Ascending aorta (tissue), 2 donors: ENCODE results near the gene SEMA4C. TPM values are rescaled to one million over a fixed set of nuclear protein-coding genes. Genes with fewer than 3 reads are reported as not detected.

Experiments used
- DNase-seq, 2 donors: peaks; one replicate each; pipeline ENCODE4 v3.0.0-alpha.2; 2019; ENCODE audit warnings: low spot score in 2 of 2
- H3K27ac ChIP-seq, 2 donors: fragments of 200-600 bp; sonication (generic); one replicate each; pipeline ENCODE4 v1.5.1; 2016 to 2017; ENCODE audit warnings: mild to moderate bottlenecking in 1 of 2
- H3K27me3 ChIP-seq: fragments of 200-600 bp; sonication (generic); one replicate; pipeline ENCODE4 v1.5.1; 2017
- H3K36me3 ChIP-seq, 2 donors: fragments of 200-600 bp; sonication (generic); one replicate each; pipeline ENCODE4 v1.5.1; 2016
- H3K4me1 ChIP-seq, 2 donors: fragments of 200-600 bp; sonication (generic); one replicate each; pipeline ENCODE4 v1.5.1; 2016 to 2017; ENCODE audit warnings: mild to moderate bottlenecking in 1 of 2
- H3K4me3 ChIP-seq, 2 donors: fragments of 200-600 bp; sonication (generic); one replicate each; pipeline ENCODE4 v1.5.1; 2016 to 2017; ENCODE audit warnings: mild to moderate bottlenecking in 1 of 2
- H3K9me3 ChIP-seq, 2 donors: fragments of 200-600 bp; sonication (generic); one replicate each; pipeline ENCODE4 v1.5.1; 2016
- intact Hi-C: fragments of 100-400 bp; cut with DNase I; formaldehyde crosslinking; loops from one replicate; pipeline ENCODE4 v1.15.1; 2023
- total RNA-seq: library from RNA; depleted of rRNA; stranded (reverse); fragments of >200 nt; gene quantifications from one replicate; pipeline ENCODE4 v1.1.0, GENCODE V29; 2016
- TF ChIP-seq, protein P1 (sequence below), 3 experiments: fragments of 200-600 bp in 2 of 3; fragments of 450-650 bp in 1 of 3; sonication (generic) in 2 of 3; IDR thresholded peaks; one replicate each; pipeline ENCODE4 v1.5.1; 2016 to 2019; ENCODE audit warnings: antibody characterized with exemption in 3 of 3, mild to moderate bottlenecking in 1 of 3, moderate library complexity in 1 of 3

Gene SEMA4C
- total RNA-seq, 1 donor from 2014 or later: 56.9 TPM

DNA sequence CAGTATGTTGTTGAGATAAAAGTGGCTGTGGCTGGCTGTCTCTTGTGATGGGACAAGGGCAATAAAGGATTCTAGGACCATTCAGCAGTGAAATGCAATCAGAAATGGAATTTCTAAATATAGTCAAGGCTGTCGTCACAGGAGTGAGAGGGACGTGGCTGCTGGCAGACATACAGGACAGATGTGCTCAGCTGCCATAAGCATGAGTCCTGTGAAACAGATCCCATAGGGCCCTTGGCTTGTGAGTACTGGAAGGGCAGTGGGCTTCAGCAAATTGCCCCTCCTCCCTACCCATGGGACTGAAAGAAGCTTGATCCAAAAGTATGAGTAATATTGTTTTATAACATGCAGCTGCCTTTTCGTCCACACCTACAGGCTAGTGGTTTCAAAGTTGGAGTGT, 58.0 kb downstream of the SEMA4C start:
- Histone ChIP-seq H3K9me3 (no peaks in the 10 kb centered on the region), H3K27ac (no peak overlapping the region), H3K4me3 (no peak overlapping the region), H3K4me1 (peaks cover 0 to 8% of the 10 kb centered on the region in 2 donors), H3K36me3 (peaks cover 6 to 24% of the 10 kb centered on the region in 2 donors), H3K27me3 (no peaks in the 10 kb centered on the region)
- intact Hi-C loops: loop anchor here (10.0 kb wide), 1 partner anchor 547 kb away; the partner anchor contains the start of genes CIAO1 and TMEM127
- TF ChIP-seq, protein P1, sequence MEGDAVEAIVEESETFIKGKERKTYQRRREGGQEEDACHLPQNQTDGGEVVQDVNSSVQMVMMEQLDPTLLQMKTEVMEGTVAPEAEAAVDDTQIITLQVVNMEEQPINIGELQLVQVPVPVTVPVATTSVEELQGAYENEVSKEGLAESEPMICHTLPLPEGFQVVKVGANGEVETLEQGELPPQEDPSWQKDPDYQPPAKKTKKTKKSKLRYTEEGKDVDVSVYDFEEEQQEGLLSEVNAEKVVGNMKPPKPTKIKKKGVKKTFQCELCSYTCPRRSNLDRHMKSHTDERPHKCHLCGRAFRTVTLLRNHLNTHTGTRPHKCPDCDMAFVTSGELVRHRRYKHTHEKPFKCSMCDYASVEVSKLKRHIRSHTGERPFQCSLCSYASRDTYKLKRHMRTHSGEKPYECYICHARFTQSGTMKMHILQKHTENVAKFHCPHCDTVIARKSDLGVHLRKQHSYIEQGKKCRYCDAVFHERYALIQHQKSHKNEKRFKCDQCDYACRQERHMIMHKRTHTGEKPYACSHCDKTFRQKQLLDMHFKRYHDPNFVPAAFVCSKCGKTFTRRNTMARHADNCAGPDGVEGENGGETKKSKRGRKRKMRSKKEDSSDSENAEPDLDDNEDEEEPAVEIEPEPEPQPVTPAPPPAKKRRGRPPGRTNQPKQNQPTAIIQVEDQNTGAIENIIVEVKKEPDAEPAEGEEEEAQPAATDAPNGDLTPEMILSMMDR (IDR thresholded peaks at IDR 0.05): no peak
- DNase-seq: peak in 1 of 2 donors; percentile 81

DNA sequence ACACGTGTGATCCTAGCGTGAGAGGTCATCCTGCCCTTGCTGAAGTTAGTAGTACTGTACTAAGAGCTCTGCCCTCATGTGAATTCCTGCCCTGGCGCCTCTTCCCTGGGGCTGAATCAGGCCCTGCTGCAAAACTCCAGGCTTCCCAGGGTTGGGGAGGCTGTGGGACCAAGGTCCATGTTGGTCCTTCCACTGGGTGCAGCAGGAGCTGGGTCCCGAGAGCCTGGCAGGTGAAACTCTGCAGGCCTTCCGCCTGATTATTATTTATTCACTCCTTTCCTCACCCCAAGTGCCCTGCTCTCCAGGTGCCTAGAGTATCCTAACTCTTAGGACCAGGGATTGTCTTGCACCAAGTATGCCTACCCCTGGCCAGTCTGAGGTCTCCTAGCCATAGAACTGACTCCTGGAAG, 59.1 kb downstream of the SEMA4C start:
- Histone ChIP-seq H3K4me1 (peaks cover 0 to 8% of the 10 kb centered on the region in 2 donors), H3K9me3 (no peaks in the 10 kb centered on the region)
- intact Hi-C loops: loop anchor here (10.0 kb wide), 1 partner anchor 546 kb away; the partner anchor contains the start of genes CIAO1 and TMEM127

DNA sequence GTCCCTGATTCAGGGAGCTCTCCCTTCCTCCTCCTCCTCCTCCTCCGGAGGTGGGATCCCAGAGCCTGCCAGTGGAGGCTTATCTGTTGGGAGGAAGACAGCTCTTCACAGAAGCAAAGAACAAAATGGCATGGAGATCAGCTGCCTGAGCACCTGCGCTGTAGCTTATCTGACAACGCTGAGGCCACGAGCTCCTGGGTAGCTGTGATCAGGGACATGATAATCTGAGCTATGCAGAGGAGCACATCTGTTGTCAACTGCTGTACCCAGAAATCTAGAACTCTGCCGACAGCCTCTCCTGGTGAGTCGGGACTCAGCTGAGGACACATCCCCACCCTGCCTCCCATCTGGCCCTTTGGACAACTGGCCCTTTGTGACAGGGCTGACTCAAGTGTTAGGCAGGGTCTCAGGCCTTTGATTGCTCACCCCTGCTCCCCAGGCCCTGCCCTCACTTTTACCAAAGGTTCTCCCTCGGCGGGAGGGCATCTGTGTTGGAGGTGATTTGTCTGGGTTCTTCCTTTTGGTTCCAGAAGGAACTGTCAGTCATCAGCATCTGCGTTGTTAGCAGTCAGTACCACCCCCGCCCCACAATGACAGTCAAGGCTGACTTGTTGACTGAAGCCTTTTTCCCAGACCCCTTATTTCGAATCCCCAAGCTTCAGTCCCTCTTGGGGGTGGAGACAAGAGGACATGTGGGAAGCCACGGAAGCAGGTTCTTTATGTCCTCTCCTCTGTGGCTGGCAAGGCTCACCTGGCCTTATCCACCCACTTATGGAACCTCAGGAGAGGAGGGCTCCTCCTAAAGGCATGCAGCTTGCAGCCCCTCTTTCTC, 59.7 kb downstream of the SEMA4C start:
- no peak overlapping the region for H3K27ac ChIP-seq
- H3K36me3 ChIP-seq: peaks cover 6 to 24% of the 10 kb centered on the region in 2 donors
- no peak overlapping the region for H3K4me3 ChIP-seq

More for the DNA sequence above, 59.1 kb downstream of the SEMA4C start:
- Histone ChIP-seq H3K4me3 (no peak overlapping the region), H3K36me3 (peaks cover 6 to 24% of the 10 kb centered on the region in 2 donors), H3K27me3 (no peaks in the 10 kb centered on the region), H3K27ac (no peak overlapping the region)
- no peak for DNase-seq
- TF ChIP-seq, protein P1 (IDR thresholded peaks at IDR 0.05): no peak

More for the DNA sequence above, 59.7 kb downstream of the SEMA4C start:
- H3K27me3 ChIP-seq: no peaks in the 10 kb centered on the region
- DNase-seq: no peak
- H3K4me1 ChIP-seq: peaks cover 0 to 5% of the 10 kb centered on the region in 2 donors
- intact Hi-C loops: loop anchor here (10.0 kb wide), 1 partner anchor 545 kb away; the partner anchor contains the start of genes CIAO1 and TMEM127
- no peaks in the 10 kb centered on the region for H3K9me3 ChIP-seq
- TF ChIP-seq, protein P1 (IDR thresholded peaks at IDR 0.05): no peak

Other genes with a start within 250 kb of the SEMA4C start
- 56.1 TPM for gene KANSL3, start 231.8 kb downstream of the SEMA4C start, total RNA-seq
- not detected for gene FER1L5, start 227.3 kb downstream of the SEMA4C start, total RNA-seq
- gene LMAN2L, start 130.0 kb downstream of the SEMA4C start, total RNA-seq: 9.5 TPM
- gene CNNM4, start 109.2 kb downstream of the SEMA4C start, total RNA-seq: 2.7 TPM
- 24.5 TPM for gene CNNM3, start 53.8 kb downstream of the SEMA4C start, total RNA-seq
- gene ANKRD23, start 26.1 kb downstream of the SEMA4C start, total RNA-seq: 4.0 TPM
- gene ANKRD39, start 12.1 kb downstream of the SEMA4C start, total RNA-seq: 2.3 TPM
- gene FAM178B, start 116.5 kb upstream of the SEMA4C start, total RNA-seq: not detected
- 18.5 TPM for gene FAHD2B, start 224.8 kb upstream of the SEMA4C start, total RNA-seq
- 20.1 TPM for gene ANKRD36, start 243.1 kb upstream of the SEMA4C start, total RNA-seq